SU-DHL-6 (cell line): ENCODE results near the gene COPG1.

Experiments
- H2AFZ ChIP-seq: fragments of 200-600 bp; sonication (generic); 2 replicates; pipeline ENCODE4 v1.6.1; 2014; ENCODE audit warnings: low read depth, mild to moderate bottlenecking, moderate library complexity, mixed read lengths, antibody characterized with exemption, low read length; ENCODE audit not compliant: severe bottlenecking
- H3F3A ChIP-seq: fragments of 200-600 bp; shearing (Covaris generic); 2 replicates; pipeline ENCODE4 v1.6.0; 2016; ENCODE audit warnings: antibody characterized with exemption, mild to moderate bottlenecking; ENCODE audit not compliant: insufficient read depth
- H3K27ac ChIP-seq: fragments of 200-600 bp; sonication (generic); 2 replicates; pipeline ENCODE4 v1.5.1; 2016; ENCODE audit warnings: low read depth, mild to moderate bottlenecking, low read length, moderate library complexity, mixed read lengths
- H3K27me3 ChIP-seq: fragments of 200-600 bp; sonication (generic), shearing (Covaris generic); 2 replicates; pipeline ENCODE4 v1.6.0; 2014; ENCODE audit warnings: mild to moderate bottlenecking, low read length
- H3K36me3 ChIP-seq: fragments of 200-600 bp; sonication (generic); 2 replicates; pipeline ENCODE4 v1.6.1; 2014; ENCODE audit warnings: mild to moderate bottlenecking, low read length, mixed read lengths
- H3K4me2 ChIP-seq: fragments of 300-600, 200-600 bp; shearing (Covaris generic), sonication (generic); 2 replicates; pipeline ENCODE4 v1.6.0; 2014; ENCODE audit warnings: low read length, low read depth, mild to moderate bottlenecking; ENCODE audit not compliant: poor library complexity, severe bottlenecking
- H3K4me3 ChIP-seq: fragments of 200-600 bp; sonication (generic); 2 replicates; pipeline ENCODE4 v1.5.1; 2014; ENCODE audit warnings: antibody characterized with exemption, low read length, mild to moderate bottlenecking, mixed read lengths; ENCODE audit not compliant: insufficient read depth, poor library complexity, severe bottlenecking
- H3K79me2 ChIP-seq: fragments of 200-600 bp; sonication (generic); 2 replicates; pipeline ENCODE4 v1.6.1; 2014; ENCODE audit warnings: mild to moderate bottlenecking, low read length, moderate library complexity; ENCODE audit not compliant: insufficient read depth
- H3K9ac ChIP-seq: fragments of 200-600 bp; sonication (generic); 2 replicates; pipeline ENCODE4 v1.7.0; 2014; ENCODE audit warnings: mild to moderate bottlenecking, low read length
- H3K9me2 ChIP-seq: fragments of 200-600 bp; sonication (generic); replicated peaks from 2 replicates; pipeline ENCODE4 v1.6.1; 2014; ENCODE audit warnings: low read length; ENCODE audit not compliant: insufficient read depth
- H3K9me3 ChIP-seq: fragments of 200-600 bp; sonication (generic); 2 replicates; pipeline ENCODE4 v1.6.1; 2014; ENCODE audit warnings: low read length, mixed read lengths; ENCODE audit not compliant: insufficient read depth
- H4K20me1 ChIP-seq: fragments of 200-600 bp; sonication (generic); 2 replicates; pipeline ENCODE4 v1.6.1; 2014; ENCODE audit warnings: low read depth, mild to moderate bottlenecking, antibody characterized with exemption, low read length, moderate library complexity, mixed read lengths
- CTCF ChIP-seq: fragments of 200-600 bp; sonication (generic); IDR thresholded peaks from one replicate; pipeline ENCODE4 v1.5.1; 2017; ENCODE audit warnings: antibody characterized with exemption, mild to moderate bottlenecking, low read length, moderate library complexity; ENCODE audit not compliant: insufficient read depth, poor library complexity, severe bottlenecking
- EZH2phosphoT487 ChIP-seq: fragments of 200-600 bp; sonication (generic), shearing (Covaris generic); conservative IDR thresholded peaks from 2 replicates; pipeline ENCODE4 v1.6.1; 2018; ENCODE audit warnings: mild to moderate bottlenecking, antibody characterized with exemption, low read length, moderate library complexity, mixed read lengths

Gene COPG1

GRCh38 chr3:129248286-129248979, 973 bp upstream of the COPG1 start:
- TF ChIP-seq EZH2phosphoT487 (no peak), CTCF (no peak)
- no peaks in the 10 kb centered on the region for H3K27me3 ChIP-seq
- no peak overlapping the region for H3K27ac ChIP-seq
- H3K79me2 ChIP-seq, result peaks cover 21% of the 10 kb centered on the region
- H4K20me1 ChIP-seq, result no peaks in the 10 kb centered on the region
- no peaks in the 10 kb centered on the region for H3K36me3 ChIP-seq
- peak overlapping the region; percentile 91 for H3K4me3 ChIP-seq
- H2AFZ ChIP-seq, result peak overlapping the region; percentile 92
- H3K4me2 ChIP-seq, result peak overlapping the region; percentile 84
- H3K9me3 ChIP-seq, result no peaks in the 10 kb centered on the region
- no peaks in the 10 kb centered on the region for H3F3A ChIP-seq
- H3K9ac ChIP-seq, result peak overlapping the region; percentile 94
- no peaks in the 10 kb centered on the region for H3K9me2 ChIP-seq

- no peaks in the 10 kb centered on the region for H3K27me3 ChIP-seq
- TF ChIP-seq EZH2phosphoT487 (no peak), CTCF (no peak)
- no peaks in the 10 kb centered on the region for H3K9me2 ChIP-seq
- H3K9me3 ChIP-seq, result no peaks in the 10 kb centered on the region
- peaks cover 21% of the 10 kb centered on the region for H3K79me2 ChIP-seq
- H3K9ac ChIP-seq, result no peak overlapping the region
- H4K20me1 ChIP-seq, result no peaks in the 10 kb centered on the region
- H3K27ac ChIP-seq, result no peak overlapping the region
- no peaks in the 10 kb centered on the region for H3F3A ChIP-seq
- no peak overlapping the region for H3K4me3 ChIP-seq
- H3K4me2 ChIP-seq, result no peak overlapping the region
- H3K36me3 ChIP-seq, result no peaks in the 10 kb centered on the region
- H2AFZ ChIP-seq, result no peak overlapping the region
Observed at GRCh38 chr3:129252748-129253147, 3.3 kb downstream of the COPG1 start.

DNA sequence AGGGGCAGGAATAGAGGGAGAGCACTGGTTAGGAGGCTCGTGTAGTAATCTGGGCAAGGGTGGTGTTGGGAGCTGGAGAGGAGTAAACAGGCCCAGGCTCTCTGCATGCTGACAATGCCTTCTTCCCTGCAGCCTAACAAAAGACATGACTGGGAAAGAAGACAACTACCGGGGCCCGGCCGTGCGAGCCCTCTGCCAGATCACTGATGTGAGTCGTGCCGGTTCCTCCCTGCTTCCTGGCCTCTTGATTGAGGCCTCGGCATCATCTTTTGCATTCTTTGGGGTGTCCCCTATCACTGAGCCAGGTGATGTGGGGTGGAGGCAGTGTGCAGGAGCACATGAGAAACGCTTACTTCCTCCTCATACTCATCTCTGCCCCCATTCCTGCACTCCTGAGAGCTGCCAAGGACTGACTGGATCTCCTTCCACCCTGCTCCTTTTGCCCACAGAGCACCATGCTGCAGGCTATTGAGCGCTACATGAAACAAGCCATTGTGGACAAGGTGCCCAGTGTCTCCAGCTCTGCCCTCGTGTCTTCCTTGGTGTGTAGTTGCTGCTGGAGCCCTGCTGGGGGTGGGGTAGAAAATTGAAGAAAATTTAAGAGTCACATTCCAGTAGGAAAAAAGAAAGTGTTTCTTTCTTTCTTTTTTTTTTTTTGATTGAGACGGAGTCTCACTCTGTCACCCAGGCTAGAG, 5.3 kb downstream of the COPG1 start:
- Histone ChIP-seq H3K4me3 (no peak overlapping the region), H3K9me2 (no peaks in the 10 kb centered on the region), H3K27ac (no peak overlapping the region), H3K4me2 (no peak overlapping the region), H3K9me3 (no peaks in the 10 kb centered on the region), H3K27me3 (no peaks in the 10 kb centered on the region), H2AFZ (no peak overlapping the region), H3F3A (no peaks in the 10 kb centered on the region), H3K9ac (no peak overlapping the region), H3K79me2 (peaks cover 11% of the 10 kb centered on the region), H3K36me3 (no peaks in the 10 kb centered on the region), H4K20me1 (no peaks in the 10 kb centered on the region)
- TF ChIP-seq EZH2phosphoT487, result no peak
- no peak for TF ChIP-seq CTCF
